ENCODE data around the gene P4HA2.

P4HA2 gene

GRCh38 chr5:132221781-132222648 lies 5.6 kb downstream of the P4HA2 start:
- DNase-seq: no peak

DNA sequence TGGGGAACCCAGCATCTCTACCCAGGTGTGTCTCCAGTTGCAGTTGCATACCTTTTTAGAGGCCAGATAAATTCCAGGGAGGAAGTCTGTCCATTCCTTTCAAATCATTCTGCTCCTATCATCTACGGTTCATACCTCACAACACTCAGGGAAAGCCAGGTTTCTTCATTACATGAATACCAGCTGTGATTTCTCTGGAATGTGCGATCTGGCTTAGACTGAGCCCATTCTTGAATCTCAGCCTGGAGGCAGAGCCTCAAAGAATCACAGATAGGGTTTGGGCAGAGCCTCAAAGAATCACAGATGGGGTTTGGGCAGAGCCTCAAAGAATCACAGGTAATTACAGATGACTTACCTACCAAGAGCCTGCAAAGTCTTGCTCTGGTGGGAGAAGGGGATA lies 7.2 kb downstream of the P4HA2 start:
- no peak for DNase-seq

- no peak for DNase-seq
Observed at GRCh38 chr5:132219981-132220380, 7.7 kb downstream of the P4HA2 start.

DNA sequence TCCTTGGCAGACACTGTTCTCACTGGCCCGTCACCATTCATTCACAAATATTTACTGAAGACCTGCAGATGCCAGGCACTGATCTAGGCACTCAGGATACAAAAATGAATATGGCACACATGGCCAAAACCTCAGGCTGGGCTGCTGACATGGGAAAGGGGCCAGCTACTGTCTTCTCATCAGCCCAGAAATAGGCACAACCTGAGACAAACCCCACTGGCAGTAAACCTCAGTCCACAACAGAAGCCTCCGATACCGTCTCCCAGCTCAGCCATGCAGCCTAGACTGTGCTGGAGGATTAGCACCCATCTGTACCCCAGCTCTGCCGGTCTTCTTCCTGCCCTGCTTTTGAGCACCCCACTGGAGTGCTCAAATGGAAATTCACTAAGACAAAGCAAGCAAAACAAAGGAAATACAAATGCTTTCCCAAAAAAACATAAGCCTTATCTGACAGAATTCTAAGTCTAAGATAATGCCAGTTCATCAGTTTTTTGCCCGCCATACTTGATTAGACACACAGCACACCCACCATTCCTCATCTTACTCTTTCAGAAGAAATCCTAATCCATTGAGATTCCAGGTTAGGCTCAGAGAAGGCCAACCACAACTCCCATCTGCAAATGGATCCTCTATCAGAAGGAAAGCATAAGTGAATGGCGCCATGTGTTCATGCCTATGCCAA lies 8.2 kb downstream of the P4HA2 start:
- DNase-seq: no peak

DNA sequence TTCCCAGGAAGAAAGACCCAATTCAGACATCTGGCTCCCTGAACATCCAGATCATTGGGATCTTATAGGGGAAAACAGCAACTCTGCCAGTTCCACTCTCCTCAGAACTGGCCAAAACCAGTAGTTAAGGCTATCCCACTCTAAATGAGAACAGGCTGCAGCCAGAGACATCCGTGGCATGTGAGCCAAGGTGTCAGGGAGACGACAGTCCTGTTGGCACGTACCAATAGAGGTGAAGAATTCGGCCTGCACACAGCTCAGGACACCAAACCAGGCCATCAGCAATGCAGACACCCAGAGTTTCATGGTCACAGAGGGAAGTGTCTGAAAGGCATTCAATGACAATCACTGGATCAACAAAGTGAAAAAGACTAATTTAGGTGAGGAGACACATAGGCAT lies 9.3 kb downstream of the P4HA2 start:
- DNase-seq: no peak

DNA sequence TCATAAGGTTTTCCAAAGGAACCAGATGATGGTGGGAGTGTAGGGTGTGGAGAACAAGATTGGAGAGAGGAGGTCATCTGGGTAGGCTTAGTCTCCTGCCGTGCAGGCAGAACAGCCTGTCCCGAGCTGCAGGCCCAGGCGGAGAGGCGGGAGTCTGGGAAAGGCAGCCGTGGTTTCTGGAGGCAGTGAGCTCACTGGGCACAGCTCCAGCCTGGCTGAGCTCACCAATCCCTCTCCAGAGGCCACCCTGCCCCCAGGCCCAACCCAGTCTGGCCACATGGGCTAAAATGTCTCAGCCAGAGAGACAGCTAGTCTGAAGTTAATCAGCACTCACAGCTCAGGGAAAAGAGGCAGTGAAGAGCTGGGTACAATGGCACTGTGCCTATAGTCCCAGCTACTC lies 12.3 kb downstream of the P4HA2 start:
- no peak for DNase-seq

GRCh38 chr5:132214491-132214890 lies 13.2 kb downstream of the P4HA2 start:
- no peak for DNase-seq

DNA sequence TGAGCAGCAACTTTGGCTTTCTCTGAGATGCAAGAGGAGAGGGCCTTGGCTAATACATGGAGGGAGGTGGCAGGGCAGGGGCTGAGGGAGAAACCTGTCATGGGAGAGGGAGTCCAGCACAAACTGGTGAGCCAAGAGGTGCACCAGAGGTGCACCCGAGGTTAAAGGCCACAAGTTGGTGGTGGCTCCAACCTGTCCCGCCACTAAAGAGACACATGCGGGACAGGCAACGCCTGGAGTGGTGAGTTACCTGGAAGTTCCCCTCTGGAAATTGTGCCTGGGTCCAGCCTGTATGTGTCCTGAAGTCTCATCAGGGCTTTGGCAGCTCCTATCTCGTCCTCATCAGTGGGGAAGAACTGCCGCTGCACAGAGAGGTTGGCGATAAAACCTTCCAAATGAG lies 14.0 kb downstream of the P4HA2 start:
- DNase-seq: no peak

DNA sequence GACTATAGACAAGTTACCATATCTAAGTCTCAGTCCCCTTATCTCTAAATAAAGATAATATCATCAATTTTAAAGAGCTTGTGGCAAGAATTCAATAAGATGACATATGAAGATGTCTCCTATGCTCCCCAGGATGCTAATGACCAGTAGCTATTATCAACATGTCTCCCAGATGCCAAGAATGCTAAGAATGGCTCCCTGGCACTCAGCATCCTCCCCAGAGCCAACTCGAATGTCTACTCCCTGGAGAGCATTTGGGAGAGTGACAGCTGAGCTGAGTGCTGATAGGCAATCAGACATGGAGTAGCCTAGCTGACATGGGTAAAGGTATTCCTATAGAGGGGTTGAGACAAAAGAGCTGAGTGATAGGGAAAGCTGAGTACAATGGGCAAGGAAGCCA lies 15.9 kb downstream of the P4HA2 start:
- DNase-seq: no peak

- no peak for DNase-seq
Observed at GRCh38 chr5:132210944-132211343, 16.7 kb downstream of the P4HA2 start.

GRCh38 chr5:132209901-132210545 lies 17.6 kb downstream of the P4HA2 start:
- no peak for DNase-seq

GRCh38 chr5:132209131-132209530 lies 18.5 kb downstream of the P4HA2 start:
- DNase-seq: no peak

DNA sequence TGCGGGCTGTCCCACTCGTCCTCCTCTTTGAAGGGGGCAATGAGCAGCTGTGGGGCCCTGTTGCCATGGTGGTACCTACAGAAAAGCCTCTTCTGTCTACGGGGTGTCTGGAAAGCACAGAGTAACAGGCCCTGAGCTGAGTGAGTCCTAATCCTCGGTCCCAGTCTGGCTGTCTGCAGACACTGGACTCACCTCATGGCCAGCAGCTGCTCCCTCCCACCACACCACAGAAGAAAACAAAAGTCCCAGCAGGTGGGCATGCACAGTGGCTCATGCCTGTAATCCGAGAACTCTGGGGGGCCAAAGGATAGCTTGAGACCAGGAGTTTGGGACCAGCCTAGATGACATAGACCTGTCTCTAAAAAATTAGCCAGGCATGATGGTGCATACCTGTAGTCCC lies 19.9 kb downstream of the P4HA2 start:
- DNase-seq: no peak

- no peak for DNase-seq
Observed at GRCh38 chr5:132206782-132207181, 20.9 kb downstream of the P4HA2 start.

DNA sequence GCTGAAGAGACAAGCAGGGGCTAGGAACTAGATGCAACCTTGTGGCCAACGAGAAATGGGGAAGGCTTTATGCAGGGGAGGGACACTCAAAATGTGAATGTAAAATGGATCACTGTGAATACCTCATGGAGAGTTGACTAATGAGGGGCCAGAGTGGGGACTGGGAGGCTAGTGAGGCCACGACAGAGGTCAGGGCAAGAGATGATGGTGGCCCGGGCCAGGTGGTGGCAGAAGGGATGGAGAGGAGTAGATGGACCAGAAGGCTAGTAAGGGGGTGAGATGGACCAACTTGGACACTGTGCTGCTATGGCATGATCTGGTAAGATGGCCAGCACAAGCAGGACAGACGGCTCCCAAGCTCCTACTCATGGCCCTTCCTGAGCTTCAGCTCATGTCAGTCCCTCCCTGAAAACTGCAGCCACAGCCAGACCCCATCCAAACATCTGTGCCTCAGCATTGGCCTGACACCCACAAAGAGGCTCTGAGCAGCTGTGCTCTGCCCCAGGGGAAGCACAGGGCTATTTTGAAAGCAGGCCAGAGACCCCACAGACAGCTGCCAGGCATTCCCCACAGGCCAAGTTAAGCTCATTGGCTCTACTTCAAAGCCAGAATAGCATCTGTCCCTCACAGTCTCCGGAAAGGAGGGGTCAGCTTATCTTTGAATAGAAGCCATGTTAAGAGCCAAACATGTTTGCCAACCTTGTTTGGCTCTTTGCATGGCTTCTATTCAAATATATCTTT lies 22.1 kb downstream of the P4HA2 start:
- no peak for DNase-seq

DNA sequence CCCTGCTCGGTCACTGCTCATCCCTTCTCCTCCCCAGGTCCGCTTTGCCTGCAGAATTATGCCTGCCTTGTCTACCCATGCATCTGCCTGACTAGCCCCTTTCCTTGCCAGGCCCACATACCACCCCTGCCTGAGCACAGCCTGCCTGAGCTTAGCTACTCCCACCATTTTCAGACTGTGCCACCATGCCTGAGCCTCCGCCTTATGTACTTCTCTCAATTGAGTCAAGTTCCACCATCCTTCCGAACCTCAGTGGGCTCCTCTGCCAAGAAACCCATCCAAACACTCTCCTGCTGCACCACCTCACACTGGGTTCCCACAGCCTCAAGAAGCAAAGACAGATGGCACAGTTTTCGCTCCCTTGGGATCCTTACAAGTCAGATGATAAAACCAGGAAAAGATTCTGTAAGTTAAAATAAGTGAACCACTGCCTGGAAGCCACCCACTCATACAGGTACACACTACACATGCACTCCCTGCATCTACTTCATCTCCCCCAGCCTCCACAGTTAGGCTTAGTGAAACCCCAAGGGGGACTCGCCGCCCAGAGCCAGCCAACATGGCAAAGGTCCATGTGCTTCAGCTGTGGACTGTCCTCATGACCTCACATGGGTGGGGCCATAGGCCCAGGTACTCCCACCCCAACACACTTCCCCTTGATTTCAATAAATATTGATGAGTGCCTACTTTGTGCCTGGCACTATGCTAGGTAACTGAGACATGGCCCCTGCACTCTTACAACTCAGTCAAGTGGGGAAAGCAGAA lies 23.1 kb downstream of the P4HA2 start:
- DNase-seq: no peak

DNA sequence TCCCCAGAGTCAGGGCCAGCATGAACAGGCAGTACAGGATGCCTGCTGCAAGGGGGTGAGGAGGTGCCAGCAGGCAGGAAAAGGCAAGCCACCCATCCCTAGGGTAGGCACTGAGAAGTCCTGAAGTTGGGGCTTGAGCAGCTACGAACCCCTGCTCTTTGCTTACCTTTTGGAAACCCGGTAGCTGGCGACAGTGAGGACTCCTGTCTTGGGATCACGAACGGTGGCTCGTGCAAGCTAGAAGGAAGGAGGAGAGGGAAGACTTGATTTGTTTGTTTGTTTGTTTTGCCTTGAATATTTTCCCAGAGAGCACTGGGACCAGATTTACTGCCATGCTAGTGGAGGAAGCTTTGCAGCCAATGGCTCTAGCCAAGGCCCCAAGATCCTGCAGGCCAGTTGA lies 23.7 kb downstream of the P4HA2 start:
- DNase-seq: no peak

- no peak for DNase-seq
Observed at GRCh38 chr5:132203464-132203818, 24.2 kb downstream of the P4HA2 start.

DNA sequence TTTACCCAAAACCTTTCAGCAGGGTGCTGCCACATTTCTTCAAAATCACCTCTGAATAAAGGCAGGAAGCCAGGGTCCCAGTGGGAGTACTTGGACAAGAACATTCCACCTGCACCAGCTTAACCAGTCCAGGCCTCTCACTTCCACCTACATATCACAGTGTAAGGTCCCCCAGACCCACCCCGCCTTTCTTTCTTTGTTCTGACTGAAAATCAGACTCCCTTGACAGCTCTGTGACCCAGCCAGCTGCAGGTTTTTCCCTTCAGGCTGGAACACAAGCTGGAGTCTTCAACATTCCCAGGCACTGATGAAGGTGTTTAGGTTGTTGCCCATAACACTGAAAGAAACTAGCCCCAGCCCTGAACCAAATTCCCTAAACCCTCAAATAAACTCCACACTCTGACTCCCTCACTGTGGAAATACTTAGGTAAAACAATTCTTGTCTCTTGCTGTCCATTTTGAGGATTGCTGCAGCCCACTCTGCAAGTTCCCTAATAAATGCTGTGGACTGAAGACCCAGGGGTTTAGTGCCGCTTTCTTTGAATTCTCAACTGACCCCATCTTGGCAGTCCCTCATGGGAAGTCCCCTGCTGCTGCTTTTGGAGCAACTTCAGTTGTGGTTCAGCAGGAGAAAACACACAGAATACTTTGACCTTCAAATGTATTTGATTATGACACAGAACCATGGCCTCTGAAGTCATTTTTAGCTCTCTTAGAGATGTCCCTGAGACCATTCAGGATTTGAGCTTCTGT lies 24.8 kb downstream of the P4HA2 start:
- no peak for DNase-seq

- no peak for DNase-seq
Observed at GRCh38 chr5:132199116-132199680, 28.5 kb downstream of the P4HA2 start.

DNA sequence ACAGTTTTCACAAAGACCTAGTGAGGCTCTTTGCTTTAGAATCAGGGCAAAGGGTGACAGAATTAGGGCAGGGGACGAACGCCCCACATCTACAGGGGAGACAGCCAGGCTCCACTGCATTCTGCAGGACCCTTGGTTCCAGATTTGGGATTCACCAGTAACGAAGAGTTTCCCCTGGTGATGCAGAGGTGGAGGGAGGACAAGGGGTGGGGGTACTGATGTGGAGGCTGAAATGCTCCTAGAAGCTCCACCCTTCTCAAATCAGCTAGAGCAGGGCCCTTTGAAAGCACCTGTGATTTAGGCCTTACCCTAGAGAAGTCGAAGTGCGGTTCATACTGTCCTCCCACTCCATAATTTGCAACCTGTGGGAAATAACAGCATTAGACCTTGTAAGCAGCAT lies 29.1 kb downstream of the P4HA2 start:
- no peak for DNase-seq

- no peak for DNase-seq
Observed at GRCh38 chr5:132195727-132196126, 31.9 kb downstream of the P4HA2 start.
